Measurements from ENCODE around the gene FGF22. TPM values are rescaled to one million over a fixed set of nuclear protein-coding genes. Genes with fewer than 3 reads are reported as not detected.

The FGF22 gene
- total RNA-seq, 1 donor from 2014 or later: not detected

DNA sequence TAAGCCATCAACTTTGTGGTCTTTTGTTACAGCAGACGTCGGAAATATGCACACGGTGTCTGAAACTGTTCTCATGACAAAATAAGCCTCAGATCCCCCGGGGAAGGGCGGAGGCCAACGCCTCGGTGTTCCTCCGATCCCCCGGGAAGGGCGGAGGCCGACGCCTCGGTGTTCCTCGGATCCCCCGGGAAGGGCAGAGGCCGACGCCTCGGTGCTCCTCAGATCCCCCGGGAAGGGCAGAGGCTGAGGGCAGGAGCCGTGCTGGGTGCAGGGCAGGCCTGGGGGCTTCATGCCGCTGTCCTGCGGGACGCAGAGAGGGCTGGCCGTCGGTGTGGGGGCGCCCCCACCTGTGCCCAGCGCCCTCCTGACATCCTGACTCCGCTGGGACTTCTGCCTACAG is 4.7 kb downstream of the FGF22 start:
- DNase-seq: no peak

GRCh38 chr19:644789-645188 is 5.1 kb downstream of the FGF22 start:
- no peak for DNase-seq

- no peak for DNase-seq
Observed at GRCh38 chr19:645912-646778, 6.5 kb downstream of the FGF22 start.

DNA sequence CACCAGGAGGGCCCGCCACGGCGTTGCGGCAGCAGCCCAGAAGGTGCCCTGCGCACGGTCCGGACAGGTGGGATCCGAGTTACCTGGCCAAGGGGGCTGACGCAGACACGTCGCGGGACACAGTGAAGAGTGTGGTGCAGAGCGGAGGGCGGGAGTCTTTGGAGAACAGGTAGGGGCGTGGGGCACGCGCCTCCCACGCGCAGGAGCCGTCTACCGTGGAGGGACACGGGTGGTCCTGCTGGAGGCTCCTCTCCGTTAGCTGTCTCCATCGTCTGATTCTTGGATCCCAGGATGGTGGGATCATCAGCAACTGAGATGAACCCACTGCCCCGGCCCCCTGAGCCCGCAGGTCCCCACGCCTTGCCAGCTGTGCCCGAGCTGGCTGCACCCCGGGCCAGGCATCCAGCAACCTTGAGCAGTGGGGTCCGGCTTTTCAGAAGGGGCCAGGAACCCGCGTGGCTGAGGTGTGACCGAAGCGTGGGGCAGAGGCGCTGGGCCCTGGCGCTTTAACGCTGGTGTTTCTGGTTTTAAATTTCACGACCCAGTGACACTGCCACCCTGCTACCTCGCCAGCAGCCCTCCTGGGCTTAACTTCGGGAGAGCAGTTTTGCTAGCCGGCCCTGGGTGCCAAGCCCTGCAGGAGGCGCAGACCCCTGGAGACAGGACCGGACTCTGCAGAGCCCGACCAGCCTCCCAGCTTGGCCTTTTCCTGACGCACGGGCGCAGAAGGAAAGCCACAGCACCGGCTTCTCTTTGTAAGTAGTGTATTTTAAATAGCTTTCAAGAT is 7.3 kb downstream of the FGF22 start:
- DNase-seq: no peak

- DNase-seq: no peak
Observed at GRCh38 chr19:647566-648284, 8.0 kb downstream of the FGF22 start.

GRCh38 chr19:648305-648704 is 8.6 kb downstream of the FGF22 start:
- DNase-seq: no peak

- no peak for DNase-seq
Observed at GRCh38 chr19:648904-649801, 9.5 kb downstream of the FGF22 start.

DNA sequence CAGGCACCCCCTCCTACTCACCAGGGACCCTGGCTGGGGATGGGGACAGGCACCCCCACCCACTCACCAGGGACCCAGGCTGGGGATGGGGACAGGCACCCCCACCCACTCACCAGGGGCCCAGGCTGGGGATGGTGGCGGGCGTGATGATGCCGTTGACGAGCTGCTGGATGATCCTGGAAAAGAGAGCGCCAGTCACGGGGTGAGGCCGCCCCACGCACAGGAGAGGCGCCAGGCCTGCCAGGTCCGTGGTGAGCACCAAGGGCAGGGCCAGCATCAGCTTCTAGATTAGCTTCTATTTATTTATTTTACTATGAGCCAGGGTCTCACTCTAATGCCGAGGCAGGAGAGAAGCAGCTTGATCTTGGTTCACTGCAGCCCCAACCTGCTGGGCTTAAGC is 10.4 kb downstream of the FGF22 start:
- no peak for DNase-seq

DNA sequence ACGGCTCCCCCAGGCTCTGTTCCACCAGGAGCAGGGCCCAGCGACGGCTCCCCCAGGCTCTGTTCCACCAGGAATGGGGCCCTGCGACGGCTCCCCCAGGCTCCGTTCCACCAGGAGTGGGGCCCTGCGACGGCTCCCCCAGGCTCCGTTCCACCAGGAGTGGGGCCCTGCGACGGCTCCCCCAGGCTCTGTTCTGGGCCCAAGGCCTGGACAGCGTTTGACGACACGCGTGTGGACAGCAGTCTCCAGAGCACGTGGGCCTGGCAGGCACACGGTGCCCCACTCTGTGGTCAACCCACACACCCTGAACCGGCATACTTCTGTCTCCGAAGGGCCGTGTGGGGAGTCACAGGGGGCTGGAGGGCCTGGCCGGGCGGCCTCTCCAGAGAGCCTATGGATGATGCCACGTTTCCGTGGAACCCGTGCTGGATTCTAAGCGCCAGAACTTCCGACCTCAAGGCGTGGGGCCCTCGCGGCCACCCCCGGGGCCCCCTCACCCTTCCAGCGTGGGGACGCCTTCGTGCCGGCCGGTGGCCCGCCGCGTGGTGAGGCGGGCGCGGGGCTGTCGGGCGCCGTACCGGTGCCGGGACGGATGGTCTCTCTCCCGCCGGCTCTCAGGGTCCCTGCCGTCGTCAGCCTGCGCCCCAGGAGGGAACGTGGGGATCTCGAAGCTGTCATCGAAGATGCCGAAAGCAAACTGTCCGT is 11.6 kb downstream of the FGF22 start:
- no peak for DNase-seq

- DNase-seq: no peak
Observed at GRCh38 chr19:651991-652390, 12.3 kb downstream of the FGF22 start.

- no peak for DNase-seq
Observed at GRCh38 chr19:652467-653389, 13.0 kb downstream of the FGF22 start.

- DNase-seq: no peak
Observed at GRCh38 chr19:653425-653824, 13.7 kb downstream of the FGF22 start.

- DNase-seq: no peak
Observed at GRCh38 chr19:655691-656090, 16.0 kb downstream of the FGF22 start.

DNA sequence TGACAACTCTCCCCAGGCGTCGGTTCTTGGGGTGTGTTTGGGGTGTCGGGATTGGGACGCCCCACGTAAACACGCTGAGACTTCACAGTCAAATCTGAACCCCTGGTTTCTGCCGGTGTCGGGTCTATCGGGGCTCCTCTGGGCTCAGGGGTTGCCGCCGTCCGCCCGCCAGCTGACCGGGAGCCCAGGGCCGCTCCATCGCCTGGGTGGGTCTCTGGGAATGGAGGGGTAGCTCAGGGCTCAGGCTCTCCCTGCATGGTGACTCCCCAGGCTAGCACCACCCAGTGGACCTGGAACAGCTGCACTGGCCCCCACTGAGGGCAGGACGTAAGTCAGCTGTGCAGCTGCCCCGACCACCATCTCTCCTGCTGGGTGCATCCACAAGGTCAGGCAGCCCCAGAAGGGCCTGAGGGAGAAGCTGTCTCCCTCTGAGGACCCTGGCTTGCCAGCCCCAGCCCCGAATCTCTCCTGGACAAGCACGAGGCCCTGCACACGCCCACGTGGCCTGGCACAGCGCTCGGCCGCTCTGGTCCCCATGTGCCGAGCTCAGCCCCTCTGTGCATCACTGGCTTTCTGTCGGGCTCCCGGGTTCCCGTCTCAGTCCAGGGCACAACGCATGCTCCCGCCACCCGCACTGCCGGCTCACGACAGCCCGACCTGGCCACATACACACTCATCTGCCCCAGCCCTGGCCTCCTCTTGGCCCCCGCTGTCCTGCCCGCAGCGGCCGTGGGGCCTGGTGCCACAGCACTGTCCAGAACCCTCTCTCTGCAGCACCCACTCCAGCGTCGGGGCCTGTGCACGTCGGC is 17.3 kb downstream of the FGF22 start:
- DNase-seq: no peak

GRCh38 chr19:657611-658010 is 17.9 kb downstream of the FGF22 start:
- no peak for DNase-seq

GRCh38 chr19:658059-658839 is 18.6 kb downstream of the FGF22 start:
- no peak for DNase-seq

DNA sequence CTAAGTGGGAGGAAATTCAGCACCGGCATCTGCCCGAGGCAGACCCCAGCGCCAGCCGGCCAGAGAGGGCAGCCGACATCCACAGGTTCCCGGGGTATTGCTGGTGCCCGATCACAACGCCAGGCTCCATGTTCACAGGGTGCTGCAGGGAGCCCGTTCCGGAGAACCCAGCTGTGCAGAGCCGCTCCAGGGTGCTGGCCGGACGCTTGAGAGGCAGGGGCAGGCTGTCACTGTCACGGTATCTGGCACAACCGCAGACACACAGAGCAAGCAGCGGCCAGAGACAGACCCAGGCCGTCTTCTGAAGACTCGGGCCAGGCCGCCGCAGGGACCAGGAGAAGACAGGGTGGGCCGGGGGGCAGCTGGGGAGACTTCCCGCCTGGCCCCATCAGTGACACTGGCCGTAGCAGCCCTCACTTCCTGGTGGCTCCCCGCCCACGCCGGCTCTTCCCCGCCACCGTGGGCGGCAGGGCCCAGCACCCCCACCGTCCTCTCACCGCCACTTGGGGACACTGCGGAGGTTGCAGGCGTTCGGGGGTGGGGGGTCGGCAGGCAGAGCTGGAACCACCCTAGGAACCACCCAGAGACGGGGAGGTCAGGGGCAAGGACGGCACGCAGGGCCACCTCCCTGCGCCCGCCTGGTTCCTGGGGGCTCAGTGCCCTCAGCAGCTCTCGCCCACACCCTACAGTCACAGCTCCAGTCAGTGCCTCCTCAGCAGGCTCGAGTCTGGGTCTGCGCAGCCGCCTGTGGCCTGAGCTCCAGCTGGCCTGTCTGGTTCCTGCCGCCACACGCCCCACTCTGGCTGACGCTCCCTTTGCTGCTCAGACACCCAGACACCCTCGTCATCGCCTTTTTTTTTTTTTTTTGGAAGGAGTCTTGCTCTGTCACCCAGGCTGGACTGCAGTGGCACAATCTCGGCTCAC is 19.5 kb downstream of the FGF22 start:
- DNase-seq: no peak

Data from tongue (tissue), 2 donors.